Keratinocyte (primary cell): ENCODE results near the gene PRR5. TPM values are rescaled to one million over a fixed set of nuclear protein-coding genes. Genes with fewer than 3 reads are reported as not detected.

ENCODE experiments used
- DNase-seq: peaks from one replicate; pipeline ENCODE4 v3.0.0-alpha.2; 2011; ENCODE audit warnings: low read depth, missing footprints, low spot score
- FAIRE-seq: peaks from 2 replicates; lab custom pipeline; 2011; peaks lifted over from hg19 to GRCh38; lab: Jason Lieb, UNC
- H2AFZ ChIP-seq: 2 replicates; pipeline ENCODE4 v1.6.0; 2012; ENCODE audit warnings: low read length, control low read depth, inconsistent platforms; ENCODE audit not compliant: control insufficient read depth
- H3K27ac ChIP-seq: 2 replicates; pipeline ENCODE4 v1.5.1; 2011; ENCODE audit warnings: low read length; ENCODE audit not compliant: control insufficient read depth, insufficient read depth
- H3K27me3 ChIP-seq: 3 replicates; pipeline ENCODE4 v1.6.0; 2011; ENCODE audit warnings: low read length; ENCODE audit not compliant: control insufficient read depth, insufficient read depth; ENCODE audit errors: extremely low read depth
- H3K36me3 ChIP-seq, 2 experiments: 2 replicates in 1 of 2; 3 replicates in 1 of 2; pipeline ENCODE4 v1.5.1; 2011; ENCODE audit warnings: low read length in 2 of 2, mild to moderate bottlenecking in 1 of 2; ENCODE audit not compliant: control insufficient read depth in 2 of 2, insufficient read depth in 2 of 2; ENCODE audit errors: extremely low read depth in 1 of 2
- H3K4me1 ChIP-seq: 3 replicates; pipeline ENCODE4 v1.5.1; 2011; ENCODE audit warnings: low read length; ENCODE audit not compliant: control insufficient read depth, insufficient read depth; ENCODE audit errors: extremely low read depth
- H3K4me2 ChIP-seq: 3 replicates; pipeline ENCODE4 v1.6.0; 2011; ENCODE audit warnings: low read depth, low read length; ENCODE audit not compliant: control insufficient read depth, insufficient read depth; ENCODE audit errors: extremely low read depth
- H3K4me3 ChIP-seq, 3 experiments: fragments of 200-600 bp in 1 of 3; sonication (generic) in 1 of 3; 2 replicates in 2 of 3; 3 replicates in 1 of 3; pipeline ENCODE4 v1.5.1; 2011 to 2016; ENCODE audit warnings: low read length in 3 of 3, mild to moderate bottlenecking in 3 of 3, control low read depth in 2 of 3, inconsistent platforms in 1 of 3, low read depth in 1 of 3, mixed read lengths in 1 of 3, mixed run types in 1 of 3, moderate library complexity in 1 of 3; ENCODE audit not compliant: control insufficient read depth in 2 of 3, insufficient read depth in 2 of 3; ENCODE audit errors: extremely low read depth in 1 of 3
- H3K79me2 ChIP-seq: 2 replicates; pipeline ENCODE4 v1.6.0; 2012; ENCODE audit warnings: low read length; ENCODE audit not compliant: control insufficient read depth, insufficient read depth
- H3K9ac ChIP-seq: 3 replicates; pipeline ENCODE4 v1.6.0; 2011; ENCODE audit warnings: low read length; ENCODE audit not compliant: control insufficient read depth, insufficient read depth; ENCODE audit errors: extremely low read depth
- H3K9me1 ChIP-seq: 3 replicates; pipeline ENCODE4 v1.6.0; 2011; ENCODE audit warnings: low read length; ENCODE audit not compliant: control insufficient read depth, insufficient read depth; ENCODE audit errors: extremely low read depth
- H3K9me3 ChIP-seq: 2 replicates; pipeline ENCODE4 v1.5.1; 2012; ENCODE audit warnings: low read depth, low read length; ENCODE audit not compliant: control insufficient read depth
- H4K20me1 ChIP-seq: 3 replicates; pipeline ENCODE4 v1.6.0; 2011; ENCODE audit warnings: low read length; ENCODE audit not compliant: control insufficient read depth, insufficient read depth; ENCODE audit errors: extremely low read depth
- EZH2 ChIP-seq: IDR thresholded peaks from one replicate; pipeline ENCODE4 v1.6.1; 2012; ENCODE audit warnings: inconsistent platforms, mild to moderate bottlenecking, low read length, moderate library complexity
- dilution Hi-C: fragments of 300-500 bp; cut with MboI; formaldehyde crosslinking; loops from one replicate; pipeline ENCODE4 v1.7.0; 2020; ENCODE audit warnings: low sequenced_read_pairs; ENCODE audit not compliant: extremely low pct_ligation_motif_present
- polyA plus RNA-seq, 5 experiments: library from polyadenylated mRNA; depleted of rRNA in 3 of 5; stranded (reverse) in 3 of 5; stranded (forward) in 1 of 5; unstranded in 1 of 5; fragments of >200 nt; gene quantifications; 1 replicate in 1 of 5; 2 replicates in 3 of 5; 3 replicates in 1 of 5; pipeline versions ENCODE4 v1.2.1 to v1.2.3, GENCODE V29; 2011 to 2012; ENCODE audit warnings: missing spikeins in 2 of 5, low read depth in 1 of 5, low replicate concordance in 1 of 5
- TF ChIP-seq, protein P1 (sequence below), 3 experiments: IDR thresholded peaks in 1 of 3; conservative IDR thresholded peaks in 1 of 3; optimal IDR thresholded peaks in 1 of 3; 2 replicates in 2 of 3; 3 replicates in 1 of 3; pipeline versions ENCODE3 to v1.5.1; 2011; ENCODE audit warnings: low read length in 3 of 3, mild to moderate bottlenecking in 3 of 3, moderate library complexity in 2 of 3, control low read depth in 1 of 3, inconsistent platforms in 1 of 3; ENCODE audit not compliant: insufficient read depth in 2 of 3; ENCODE audit errors: extremely low read depth in 1 of 3

The PRR5 gene
- polyA plus RNA-seq, 1 donor (not counting 4 experiments of a cell fraction or from before 2014, with no cell fraction given): 9.1 TPM

DNA sequence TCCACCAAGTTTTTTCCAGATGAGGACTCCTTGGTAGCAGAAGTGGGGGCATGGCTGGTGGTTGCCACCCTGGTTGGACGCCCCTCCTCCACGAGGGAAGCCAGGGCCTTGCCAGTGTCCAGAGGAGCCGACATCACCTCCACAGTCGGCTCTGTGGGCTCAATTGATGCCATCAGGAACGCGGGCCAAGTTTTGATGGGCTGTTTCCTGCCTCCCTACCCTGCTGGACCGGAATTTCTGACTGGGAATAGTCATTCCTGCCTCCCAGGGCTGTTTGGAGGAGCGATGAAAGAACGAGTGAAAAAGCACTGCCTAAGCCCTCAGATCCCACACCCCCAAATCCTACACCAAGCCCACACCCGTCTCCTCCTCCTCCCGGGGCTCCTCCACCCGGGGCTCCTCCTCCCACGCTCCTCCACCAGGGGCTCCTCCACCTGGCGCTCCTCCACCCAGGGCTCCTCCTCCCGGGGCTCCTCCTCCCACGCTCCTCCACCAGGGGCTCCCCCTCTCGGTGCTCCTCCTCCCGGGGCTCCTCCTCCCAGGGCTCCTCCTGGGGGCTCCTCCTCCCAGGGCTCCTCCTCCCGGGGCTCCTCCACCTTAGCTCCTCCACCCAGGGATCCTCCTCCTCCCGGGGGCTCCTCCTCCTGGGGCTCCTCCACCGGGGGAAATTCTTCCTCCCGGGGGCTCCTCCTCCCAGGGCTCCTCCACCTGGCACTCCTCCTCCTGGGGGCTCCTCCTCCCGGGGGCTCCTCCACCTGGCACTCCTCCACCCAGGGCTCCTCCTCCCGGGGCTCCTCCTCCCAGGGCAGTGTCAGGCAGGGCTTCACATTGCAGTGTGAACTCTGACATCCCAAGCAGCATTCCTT, 10.0 kb upstream of the PRR5 start:
- Histone ChIP-seq H3K9me1 (no peaks in the 10 kb centered on the region), H3K79me2 (no peaks in the 10 kb centered on the region), H3K4me3 (no peak overlapping the region), H3K27me3 (no peaks in the 10 kb centered on the region), H3K9ac (no peak overlapping the region), H3K27ac (no peak overlapping the region), H3K36me3 (no peaks in the 10 kb centered on the region), H2AFZ (peak overlapping the region; percentile 19), H3K4me2 (peak overlapping the region; percentile 51), H3K4me1 (peaks cover 12% of the 10 kb centered on the region), H3K9me3 (no peaks in the 10 kb centered on the region), H4K20me1 (no peaks in the 10 kb centered on the region)
- dilution Hi-C loops: no loop called here
- FAIRE-seq: no peak
- no peak for DNase-seq
- TF ChIP-seq EZH2: no peak
- TF ChIP-seq, protein P1, sequence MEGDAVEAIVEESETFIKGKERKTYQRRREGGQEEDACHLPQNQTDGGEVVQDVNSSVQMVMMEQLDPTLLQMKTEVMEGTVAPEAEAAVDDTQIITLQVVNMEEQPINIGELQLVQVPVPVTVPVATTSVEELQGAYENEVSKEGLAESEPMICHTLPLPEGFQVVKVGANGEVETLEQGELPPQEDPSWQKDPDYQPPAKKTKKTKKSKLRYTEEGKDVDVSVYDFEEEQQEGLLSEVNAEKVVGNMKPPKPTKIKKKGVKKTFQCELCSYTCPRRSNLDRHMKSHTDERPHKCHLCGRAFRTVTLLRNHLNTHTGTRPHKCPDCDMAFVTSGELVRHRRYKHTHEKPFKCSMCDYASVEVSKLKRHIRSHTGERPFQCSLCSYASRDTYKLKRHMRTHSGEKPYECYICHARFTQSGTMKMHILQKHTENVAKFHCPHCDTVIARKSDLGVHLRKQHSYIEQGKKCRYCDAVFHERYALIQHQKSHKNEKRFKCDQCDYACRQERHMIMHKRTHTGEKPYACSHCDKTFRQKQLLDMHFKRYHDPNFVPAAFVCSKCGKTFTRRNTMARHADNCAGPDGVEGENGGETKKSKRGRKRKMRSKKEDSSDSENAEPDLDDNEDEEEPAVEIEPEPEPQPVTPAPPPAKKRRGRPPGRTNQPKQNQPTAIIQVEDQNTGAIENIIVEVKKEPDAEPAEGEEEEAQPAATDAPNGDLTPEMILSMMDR (optimal IDR thresholded peaks at IDR 0.05 in 1 of 3, IDR thresholded peaks at IDR 0.05 in 1 of 3, conservative IDR thresholded peaks at IDR 0.05 in 1 of 3; ENCODE audit: extremely low read depth in 1 of 3, insufficient read depth in 2 of 3, low read length in 3 of 3): no peak

DNA sequence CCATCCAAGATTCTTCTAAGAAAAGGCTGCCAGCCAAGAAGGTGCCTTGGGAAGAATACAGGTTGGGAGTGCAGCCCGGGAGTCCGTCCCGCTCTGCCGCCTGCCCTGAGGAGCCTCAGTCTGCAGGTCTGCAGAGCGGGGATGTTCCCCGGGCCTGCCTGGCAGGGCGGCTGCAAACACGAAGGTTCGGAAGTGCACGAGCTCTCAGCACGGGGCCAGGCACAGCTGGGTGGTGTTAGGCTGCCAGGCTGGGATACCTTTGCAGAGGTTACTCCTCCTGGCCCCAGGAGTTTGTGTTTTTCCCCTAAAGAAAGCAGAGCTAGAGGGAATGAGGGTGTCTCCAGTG, 9.4 kb upstream of the PRR5 start:
- Histone ChIP-seq H3K27ac (no peak overlapping the region), H3K9ac (no peak overlapping the region), H3K79me2 (no peaks in the 10 kb centered on the region), H3K36me3 (no peaks in the 10 kb centered on the region), H3K4me2 (no peak overlapping the region), H2AFZ (no peak overlapping the region), H4K20me1 (no peaks in the 10 kb centered on the region), H3K9me3 (no peaks in the 10 kb centered on the region), H3K4me1 (peaks cover 12% of the 10 kb centered on the region), H3K27me3 (no peaks in the 10 kb centered on the region), H3K9me1 (no peaks in the 10 kb centered on the region), H3K4me3 (no peak overlapping the region)
- TF ChIP-seq, protein P1 (optimal IDR thresholded peaks at IDR 0.05 in 1 of 3, IDR thresholded peaks at IDR 0.05 in 1 of 3, conservative IDR thresholded peaks at IDR 0.05 in 1 of 3; ENCODE audit: extremely low read depth in 1 of 3, insufficient read depth in 2 of 3, low read length in 3 of 3): no peak
- no peak for DNase-seq
- FAIRE-seq: no peak
- dilution Hi-C loops: no loop called here
